GM12872 (cell line): ENCODE results near the gene CGREF1.

Experiments used
- CTCF ChIP-seq: IDR thresholded peaks from 3 replicates; pipeline ENCODE4 v1.5.1; 2011; ENCODE audit warnings: low read depth, mild to moderate bottlenecking, low read length, moderate library complexity; ENCODE audit not compliant: insufficient read depth

CGREF1 gene

GRCh38 chr2:27086724-27087593 lies 32.0 kb downstream of the CGREF1 start, which contains the start of gene KHK:
TSS of gene KHK (plus strand) at chr2:27086772. CDS start at chr2:27087260, 488 bp downstream.
- 0 out of 3 replicates have a peak, but pooled peaks have one; percentile 3 for TF ChIP-seq CTCF

GRCh38 chr2:27086090-27086723 lies 32.7 kb downstream of the CGREF1 start:
- peak; percentile 79 for TF ChIP-seq CTCF

GRCh38 chr2:27085673-27086089 lies 33.2 kb downstream of the CGREF1 start:
- TF ChIP-seq CTCF, result peak; percentile 46

- TF ChIP-seq CTCF, result no peak
Measured at GRCh38 chr2:27085062-27085672, 33.8 kb downstream of the CGREF1 start.

GRCh38 chr2:27084297-27085061 lies 34.4 kb downstream of the CGREF1 start:
- no peak for TF ChIP-seq CTCF

GRCh38 chr2:27083410-27084296 lies 35.3 kb downstream of the CGREF1 start:
- TF ChIP-seq CTCF, result no peak
